ENCODE results near the gene MYO1D. TPM values are rescaled to one million over a fixed set of nuclear protein-coding genes. Genes with fewer than 3 reads are reported as not detected.
A peak's percentile ranks its signal among the peaks of the same experiment; 100 is the strongest.

MYO1D gene
- total RNA-seq, 2 donors from 2014 or later: 12.4 to 13.6 TPM

GRCh38 chr17:32783602-32784001 is 93.3 kb downstream of the MYO1D start:
- Mint-ChIP-seq H3K27ac (no peak overlapping the region), H3K36me3 (no peaks in the 10 kb centered on the region), H3K9me3 (no peaks in the 10 kb centered on the region)
- no peak for DNase-seq (ENCODE audit: low spot score in 2 of 2)
- ATAC-seq: peak in 1 of 2 donors; percentile 35

- DNase-seq (ENCODE audit: low spot score in 2 of 2) (no peak), ATAC-seq (no peak)
- no peaks in the 10 kb centered on the region for H3K9me3 Mint-ChIP-seq
- H3K27ac Mint-ChIP-seq: no peak overlapping the region
- no peaks in the 10 kb centered on the region for H3K36me3 Mint-ChIP-seq
Observed at GRCh38 chr17:32780721-32781120, 96.2 kb downstream of the MYO1D start.

DNA sequence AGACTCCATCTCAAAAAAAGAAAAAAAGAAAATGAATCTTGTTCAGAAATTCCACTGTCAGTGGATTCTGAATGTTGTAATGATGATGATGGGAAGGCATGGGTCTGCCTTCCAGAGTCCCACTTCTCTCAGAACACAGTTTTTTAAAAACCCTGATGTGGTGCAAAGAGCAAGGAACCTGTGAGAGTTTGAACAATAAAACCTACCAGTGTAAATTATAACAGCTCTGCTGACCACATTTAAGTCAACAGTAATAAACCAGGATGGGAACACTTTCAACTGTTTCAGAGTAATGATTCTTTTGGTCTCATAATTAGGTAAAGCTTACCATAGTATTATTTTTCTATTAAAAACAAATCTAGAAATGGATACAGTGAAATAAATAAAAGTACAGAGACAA is 99.0 kb downstream of the MYO1D start:
- Mint-ChIP-seq H3K9me3 (no peaks in the 10 kb centered on the region), H3K36me3 (no peaks in the 10 kb centered on the region), H3K27ac (no peak overlapping the region)
- DNase-seq (ENCODE audit: low spot score in 2 of 2) (no peak), ATAC-seq (no peak)

DNA sequence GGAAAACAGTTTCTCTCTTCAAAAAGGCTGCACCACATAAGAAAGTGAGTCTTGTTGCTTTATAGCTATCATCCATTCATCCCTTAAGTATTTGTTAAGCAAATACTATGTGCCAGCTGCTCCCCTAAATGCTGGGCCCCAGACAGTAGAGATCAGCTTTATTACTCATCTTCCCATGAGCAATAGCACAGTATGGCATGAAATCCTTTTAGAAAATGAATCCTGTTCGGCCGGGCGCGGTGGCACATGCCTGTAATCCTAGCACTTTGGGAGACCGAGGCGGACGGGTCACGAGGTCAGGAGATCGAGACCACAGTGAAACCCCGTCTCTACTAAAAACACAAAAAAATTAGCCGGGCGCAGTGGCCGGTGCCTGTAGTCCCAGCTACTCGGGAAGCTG is 99.5 kb downstream of the MYO1D start:
- no peaks in the 10 kb centered on the region for H3K9me3 Mint-ChIP-seq
- DNase-seq (ENCODE audit: low spot score in 2 of 2): no peak
- H3K27ac Mint-ChIP-seq: no peak overlapping the region
- no peak for ATAC-seq
- no peaks in the 10 kb centered on the region for H3K36me3 Mint-ChIP-seq

- H3K27ac Mint-ChIP-seq: no peak overlapping the region
Observed at GRCh38 chr17:32774695-32775084, 102.2 kb downstream of the MYO1D start.

DNA sequence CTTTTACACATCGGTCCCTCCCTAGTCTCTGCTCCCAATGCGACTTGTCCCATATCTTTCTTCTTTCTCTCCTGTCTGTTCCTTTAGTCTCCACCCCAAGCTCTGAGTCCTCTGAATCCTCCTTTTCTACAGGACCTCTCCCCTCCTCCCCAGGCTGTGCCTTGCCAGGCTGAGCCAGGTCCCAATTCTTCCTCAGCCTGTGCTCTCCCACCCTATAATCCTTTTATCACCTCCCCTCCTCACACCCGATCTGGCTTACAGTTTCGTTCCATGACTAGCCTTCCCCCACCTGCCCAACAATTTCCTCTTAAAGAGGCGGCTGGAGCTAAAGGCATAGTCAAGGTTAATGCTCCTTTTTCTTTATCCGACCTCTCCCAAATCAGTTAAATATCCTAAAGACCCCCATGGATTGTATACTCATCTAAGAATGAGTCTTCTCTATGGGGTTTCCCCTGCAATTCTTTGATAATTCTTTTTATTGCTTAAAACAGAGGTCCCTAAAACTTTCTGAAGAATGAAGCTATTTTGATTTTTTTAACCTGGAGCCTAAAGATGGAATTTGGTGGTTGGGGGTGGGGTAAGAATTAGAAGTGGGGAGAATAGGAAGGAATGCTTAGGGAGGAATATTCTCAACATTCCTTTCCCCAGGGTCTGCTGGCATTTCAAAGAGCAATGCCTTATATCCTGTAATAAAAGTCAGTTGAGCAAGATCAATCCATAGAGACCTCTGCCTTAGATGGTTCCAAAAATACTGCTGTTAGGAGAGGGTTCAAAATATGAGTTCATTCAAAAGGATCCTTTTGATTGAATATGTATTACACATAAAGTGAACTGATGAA is 102.8 kb downstream of the MYO1D start:
- no peak for DNase-seq (ENCODE audit: low spot score in 2 of 2)
- no peak for ATAC-seq
- Mint-ChIP-seq H3K9me3 (no peaks in the 10 kb centered on the region), H3K27ac (no peak overlapping the region), H3K36me3 (no peaks in the 10 kb centered on the region)

More at GRCh38 chr17:32774695-32775084, 102.2 kb downstream of the MYO1D start:
- Mint-ChIP-seq H3K9me3 (no peaks in the 10 kb centered on the region), H3K36me3 (no peaks in the 10 kb centered on the region)
- DNase-seq (ENCODE audit: low spot score in 2 of 2) (no peak), ATAC-seq (no peak)

- H3K27ac Mint-ChIP-seq: no peak overlapping the region
- no peak for ATAC-seq
- no peaks in the 10 kb centered on the region for H3K9me3 Mint-ChIP-seq
- H3K36me3 Mint-ChIP-seq: no peaks in the 10 kb centered on the region
- DNase-seq (ENCODE audit: low spot score in 2 of 2): no peak
Observed at GRCh38 chr17:32772453-32773025, 104.4 kb downstream of the MYO1D start.

DNA sequence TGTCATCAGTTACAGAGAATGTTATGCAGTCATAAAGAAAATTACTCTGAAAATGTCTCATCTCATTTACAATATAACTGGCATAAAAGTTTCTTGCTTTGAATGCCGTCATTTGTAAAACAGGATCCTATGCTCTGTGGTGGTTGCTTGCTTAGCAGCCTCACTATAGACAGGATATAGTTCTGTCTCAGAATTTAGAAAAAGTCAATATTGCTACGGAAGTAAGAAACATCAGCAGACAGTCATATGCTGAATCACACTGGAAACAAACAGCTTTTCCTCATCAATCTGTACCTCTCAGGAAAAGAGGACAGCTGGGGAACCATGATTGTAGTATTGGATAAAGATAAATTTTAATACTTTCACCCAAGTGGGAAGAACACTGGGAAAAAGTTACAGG is 105.5 kb downstream of the MYO1D start:
- Mint-ChIP-seq H3K36me3 (no peaks in the 10 kb centered on the region), H3K27ac (no peak overlapping the region), H3K9me3 (no peaks in the 10 kb centered on the region)
- DNase-seq (ENCODE audit: low spot score in 2 of 2) (no peak), ATAC-seq (peak in 1 of 2 donors; percentile 54)

DNA sequence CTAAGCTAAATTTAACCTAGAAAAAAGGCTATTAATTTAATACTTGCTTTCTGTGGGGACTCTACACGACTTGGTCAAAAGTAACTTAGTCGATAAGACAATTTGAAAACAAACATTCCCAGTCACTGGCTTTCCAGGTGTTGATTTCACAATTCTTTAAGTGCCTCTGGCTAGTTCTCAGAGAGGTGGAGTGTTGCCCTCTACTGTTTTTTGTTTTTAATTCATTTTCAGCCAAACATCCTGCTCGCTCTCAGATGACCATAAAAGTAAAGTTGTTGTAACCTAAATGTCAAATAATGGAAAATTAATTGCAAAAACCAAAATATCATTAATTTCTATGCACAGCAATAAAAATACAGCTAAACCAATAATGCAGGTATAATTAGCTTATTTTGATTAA is 107.1 kb downstream of the MYO1D start:
- DNase-seq (ENCODE audit: low spot score in 2 of 2) (no peak), ATAC-seq (no peak)
- H3K27ac Mint-ChIP-seq: no peak overlapping the region
- H3K9me3 Mint-ChIP-seq: no peaks in the 10 kb centered on the region
- H3K36me3 Mint-ChIP-seq: no peaks in the 10 kb centered on the region

DNA sequence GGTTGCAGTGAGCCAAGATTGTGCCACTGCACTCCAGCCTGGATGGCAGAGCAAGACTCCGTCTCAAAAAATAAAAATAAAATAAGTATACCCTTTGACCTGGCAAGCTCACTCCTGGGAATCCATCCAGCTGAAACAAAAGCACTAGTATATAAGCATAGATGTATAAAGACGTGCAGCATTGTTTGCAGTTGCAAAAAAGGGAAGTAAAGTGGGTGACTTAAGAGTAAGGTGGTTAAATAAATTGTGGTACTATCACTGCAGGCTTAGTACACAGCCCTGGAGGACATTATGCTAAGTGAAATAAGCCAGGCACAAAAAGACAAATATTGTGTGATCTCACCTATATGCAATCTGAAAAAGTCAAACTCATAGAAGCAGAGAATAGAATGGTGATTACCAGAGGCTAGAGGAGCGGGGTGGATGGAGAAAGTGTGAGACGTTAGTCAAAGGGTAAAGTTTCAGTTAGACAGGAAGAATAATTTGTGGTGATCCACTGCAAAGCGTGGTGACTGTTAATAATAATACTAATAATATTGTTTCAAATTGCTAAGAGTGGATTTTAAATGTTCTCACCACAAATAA is 113.0 kb downstream of the MYO1D start:
- H3K36me3 Mint-ChIP-seq: no peaks in the 10 kb centered on the region
- H3K9me3 Mint-ChIP-seq: no peaks in the 10 kb centered on the region
- H3K27ac Mint-ChIP-seq: no peak overlapping the region
- DNase-seq (ENCODE audit: low spot score in 2 of 2): no peak
- no peak for ATAC-seq

DNA sequence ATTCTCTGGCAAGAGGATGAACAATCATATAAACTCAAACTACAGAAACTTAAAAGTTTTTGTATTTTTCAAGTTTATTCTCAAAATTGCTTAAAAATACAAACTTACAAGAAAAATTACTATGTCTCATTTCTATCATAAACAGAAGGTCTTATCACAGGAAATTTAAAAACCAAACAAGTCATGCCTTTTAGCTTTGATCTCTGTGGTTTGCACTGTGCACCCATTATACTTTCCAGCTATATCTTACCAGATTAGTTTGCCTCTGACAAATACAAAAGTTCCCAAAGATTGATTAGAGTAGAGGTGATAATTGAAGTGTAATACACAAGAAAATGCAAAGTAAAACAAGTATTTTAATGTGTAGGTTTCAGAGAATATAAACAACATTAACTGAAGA is 117.4 kb downstream of the MYO1D start:
- no peaks in the 10 kb centered on the region for H3K9me3 Mint-ChIP-seq
- no peaks in the 10 kb centered on the region for H3K36me3 Mint-ChIP-seq
- ATAC-seq (no peak), DNase-seq (ENCODE audit: low spot score in 2 of 2) (no peak)
- H3K27ac Mint-ChIP-seq: no peak overlapping the region

- ATAC-seq: peak in 1 of 2 donors; percentile 30
Observed at GRCh38 chr17:32757963-32758362, 119.0 kb downstream of the MYO1D start.

GRCh38 chr17:32756696-32757095 is 120.2 kb downstream of the MYO1D start:
- Mint-ChIP-seq H3K36me3 (no peaks in the 10 kb centered on the region), H3K27ac (no peak overlapping the region), H3K9me3 (no peaks in the 10 kb centered on the region)
- DNase-seq (ENCODE audit: low spot score in 2 of 2): no peak
- no peak for ATAC-seq

More at GRCh38 chr17:32757963-32758362, 119.0 kb downstream of the MYO1D start:
- Mint-ChIP-seq H3K9me3 (no peaks in the 10 kb centered on the region), H3K27ac (no peak overlapping the region), H3K36me3 (no peaks in the 10 kb centered on the region)
- no peak for DNase-seq (ENCODE audit: low spot score in 2 of 2)

DNA sequence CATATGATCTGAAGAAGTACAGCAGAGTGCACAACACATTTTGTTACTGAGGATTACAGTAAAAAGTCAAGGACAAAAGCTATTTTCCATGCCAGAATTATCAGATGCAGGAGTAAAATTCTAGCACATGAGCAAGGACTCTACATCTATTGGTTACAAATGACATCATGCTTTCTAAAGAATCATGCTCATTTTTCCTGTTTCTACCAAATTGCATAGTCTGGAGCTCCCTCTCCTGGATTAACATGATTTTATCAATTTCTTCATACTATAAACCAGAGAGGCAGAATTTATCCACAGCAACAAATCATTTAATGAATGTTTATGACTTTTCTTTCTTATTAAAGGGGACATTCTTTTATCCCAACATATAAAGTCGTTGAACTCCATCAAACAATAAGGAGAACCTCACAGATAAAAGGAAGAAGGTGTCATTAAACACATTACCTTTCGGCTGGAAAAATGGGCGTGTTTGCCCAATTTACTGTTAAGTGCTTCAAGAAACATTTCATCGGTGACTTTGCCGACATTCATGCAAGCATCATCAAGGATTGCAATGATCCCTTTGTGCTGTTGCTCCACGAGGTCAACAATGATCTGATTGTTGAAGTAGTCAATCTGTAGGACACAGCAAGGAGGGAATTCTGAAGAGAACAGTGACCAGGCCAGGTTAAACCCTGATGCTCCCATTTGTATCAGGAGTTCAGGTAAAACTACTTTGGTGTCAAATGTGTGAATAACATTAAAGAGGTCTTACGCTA is 121.7 kb downstream of the MYO1D start:
- DNase-seq (ENCODE audit: low spot score in 2 of 2): no peak
- no peaks in the 10 kb centered on the region for H3K9me3 Mint-ChIP-seq
- H3K27ac Mint-ChIP-seq: no peak overlapping the region
- ATAC-seq: peak; percentile 26 to 79
- no peaks in the 10 kb centered on the region for H3K36me3 Mint-ChIP-seq

- ATAC-seq: no peak
- H3K27ac Mint-ChIP-seq: no peak overlapping the region
- DNase-seq (ENCODE audit: low spot score in 2 of 2): no peak
- H3K9me3 Mint-ChIP-seq: no peaks in the 10 kb centered on the region
- no peaks in the 10 kb centered on the region for H3K36me3 Mint-ChIP-seq
Observed at GRCh38 chr17:32752934-32753333, 124.0 kb downstream of the MYO1D start.

GRCh38 chr17:32747856-32748255 is 129.1 kb downstream of the MYO1D start:
- H3K36me3 Mint-ChIP-seq: no peaks in the 10 kb centered on the region
- DNase-seq (ENCODE audit: low spot score in 2 of 2) (no peak), ATAC-seq (no peak)
- no peaks in the 10 kb centered on the region for H3K9me3 Mint-ChIP-seq
- H3K27ac Mint-ChIP-seq: no peak overlapping the region

GRCh38 chr17:32746698-32747097 is 130.2 kb downstream of the MYO1D start:
- ATAC-seq (no peak), DNase-seq (ENCODE audit: low spot score in 2 of 2) (no peak)
- H3K36me3 Mint-ChIP-seq: no peaks in the 10 kb centered on the region
- no peak overlapping the region for H3K27ac Mint-ChIP-seq
- H3K9me3 Mint-ChIP-seq: no peaks in the 10 kb centered on the region

Measured in activated naive CD4-positive, alpha-beta T cell treated with anti-CD3 and anti-CD28 coated beads, Interleukin-2, amount 50 U/mL, for 72 hours (primary cell).